Esophagus muscularis mucosa (tissue), 4 donors: ENCODE results near the gene GARIN5B. TPM values are rescaled to one million over a fixed set of nuclear protein-coding genes. Genes with fewer than 3 reads are reported as not detected.

Experiments used
- DNase-seq: peaks from one replicate; pipeline ENCODE4 v3.0.0-alpha.2; 2017; ENCODE audit errors: extremely low spot score
- H3K27ac ChIP-seq, 4 donors: fragments of 200-600 bp; sonication (generic); replicated peaks in 1 of 4; 1 replicate in 3 of 4; 2 replicates in 1 of 4; pipeline ENCODE4 v1.5.1; 2016 to 2019; ENCODE audit warnings: mild to moderate bottlenecking in 1 of 4
- H3K27me3 ChIP-seq, 4 donors: fragments of 200-600 bp; sonication (generic); one replicate each; pipeline versions ENCODE4 v1.5.1 to v1.6.0; 2016 to 2019
- H3K36me3 ChIP-seq, 4 donors: fragments of 200-600 bp; sonication (generic); one replicate each; pipeline ENCODE4 v1.5.1; 2016 to 2019
- H3K4me1 ChIP-seq, 4 donors: fragments of 200-600 bp; sonication (generic); one replicate each; pipeline ENCODE4 v1.5.1; 2016 to 2019
- H3K4me3 ChIP-seq, 4 donors: fragments of 200-600 bp; sonication (generic); 1 replicate in 2 of 4; 2 replicates in 2 of 4; pipeline ENCODE4 v1.5.1; 2016 to 2019; ENCODE audit warnings: mild to moderate bottlenecking in 4 of 4, moderate library complexity in 1 of 4
- H3K9me3 ChIP-seq, 4 donors: fragments of 200-600 bp; sonication (generic); 1 replicate in 3 of 4; 2 replicates in 1 of 4; pipeline ENCODE4 v1.5.1; 2016 to 2019
- CTCF ChIP-seq, 3 experiments: fragments of 200-600 bp in 2 of 3; fragments of 450-650 bp in 1 of 3; sonication (generic) in 2 of 3; IDR thresholded peaks; one replicate each; pipeline ENCODE4 v1.5.1; 2017 to 2019; ENCODE audit warnings: antibody characterized with exemption in 3 of 3, mild to moderate bottlenecking in 2 of 3, moderate library complexity in 1 of 3
- EP300 ChIP-seq: sonication (generic); formaldehyde crosslinking; IDR thresholded peaks from one replicate; pipeline ENCODE4 v1.6.1; 2017; ENCODE audit warnings: antibody characterized with exemption
- POLR2A ChIP-seq: fragments of 450-650 bp; IDR thresholded peaks from one replicate; pipeline ENCODE4 v1.6.1; 2017; ENCODE audit warnings: antibody characterized with exemption, moderate library complexity, mild to moderate bottlenecking, low read depth
- POLR2AphosphoS5 ChIP-seq, 2 donors: sonication (generic); formaldehyde crosslinking; IDR thresholded peaks; one replicate each; pipeline ENCODE4 v1.6.1; 2017; ENCODE audit warnings: antibody characterized with exemption in 2 of 2
- WGBS: methylation state at CpG from one replicate; pipeline ENCODE4 v1.1.5; 2018; 5-methylcytosine and 5-hydroxymethylcytosine counted together
- intact Hi-C: fragments of 100-400 bp; cut with DNase I; formaldehyde crosslinking; loops from one replicate; pipeline ENCODE4 v1.15.1; 2023
- total RNA-seq, 4 donors: library from RNA; depleted of rRNA; stranded (reverse); fragments of >200 nt; gene quantifications; one replicate each; pipeline versions ENCODE4 v1.1.0 to v1.2.1, GENCODE V29; 2016

Gene GARIN5B
- total RNA-seq, 4 donors from 2014 or later: not detected

- Histone ChIP-seq H3K4me3 (peak overlapping the region; percentile 71 to 87 (median 77)), H3K4me1 (peaks cover 37 to 45% (median 41%) of the 10 kb centered on the region in 4 donors), H3K27ac (peak overlapping the region; percentile 88 to 94 (median 90)), H3K36me3 (peaks cover 8 to 21% (median 18%) of the 10 kb centered on the region in 4 donors), H3K27me3 (no peaks in the 10 kb centered on the region), H3K9me3 (no peaks in the 10 kb centered on the region)
- intact Hi-C loops: loop anchor here (5.0 kb wide), 2 partner anchors 41 to 81 kb away; no protein-coding TSS in a partner anchor
- WGBS: 12% methylated on average over 31 of the region's 88 CpGs
- DNase-seq: no peak
- no peak for TF ChIP-seq POLR2A
- peak; percentile 16 to 50 for TF ChIP-seq POLR2AphosphoS5 (IDR thresholded peaks at IDR 0.05)
- no peak for TF ChIP-seq EP300
- TF ChIP-seq CTCF (IDR thresholded peaks at IDR 0.05): peak; percentile 13 to 50 (median 38)
These were observed 20.4 kb upstream of the GARIN5B start for GRCh38 chr19:55383279-55384130.

GRCh38 chr19:55382522-55383054 lies 19.5 kb upstream of the GARIN5B start:
- peaks cover under 1 to 12% (median 9%) of the 10 kb centered on the region in 4 donors for H3K36me3 ChIP-seq
- peaks cover 0 to 7% (median 2%) of the 10 kb centered on the region in 4 donors for H3K27me3 ChIP-seq
- H3K9me3 ChIP-seq: no peaks in the 10 kb centered on the region
- TF ChIP-seq POLR2AphosphoS5 (IDR thresholded peaks at IDR 0.05) (no peak), CTCF (IDR thresholded peaks at IDR 0.05) (no peak), EP300 (no peak), POLR2A (no peak)
- H3K27ac ChIP-seq: no peak overlapping the region
- no peak overlapping the region for H3K4me3 ChIP-seq
- H3K4me1 ChIP-seq: peaks cover 28 to 40% (median 37%) of the 10 kb centered on the region in 4 donors
- DNase-seq: no peak
- 100% methylated on average over 3 of the region's 3 CpGs for WGBS
- intact Hi-C loops: loop anchor here (5.0 kb wide), 2 partner anchors 40 to 80 kb away; no protein-coding TSS in a partner anchor

- intact Hi-C loops: loop anchor here (5.0 kb wide), 2 partner anchors 40 to 80 kb away; no protein-coding TSS in a partner anchor
- WGBS: 96% methylated on average over 5 of the region's 5 CpGs
- no peak for DNase-seq
These were observed 19.0 kb upstream of the GARIN5B start for GRCh38 chr19:55382013-55382412.

GRCh38 chr19:55379174-55379573 lies 16.1 kb upstream of the GARIN5B start:
- 79% methylated on average over 6 of the region's 11 CpGs for WGBS
- peaks cover 7 to 24% (median 21%) of the 10 kb centered on the region in 4 donors for H3K4me1 ChIP-seq
- intact Hi-C loops: no loop called here

More at GRCh38 chr19:55382013-55382412, 19.0 kb upstream of the GARIN5B start:
- Histone ChIP-seq H3K36me3 (peaks cover 0 to 6% (median 3%) of the 10 kb centered on the region in 4 donors), H3K27me3 (peaks cover 0 to 11% (median 6%) of the 10 kb centered on the region in 4 donors), H3K4me3 (no peak overlapping the region), H3K9me3 (no peaks in the 10 kb centered on the region), H3K4me1 (peaks cover 22 to 39% (median 35%) of the 10 kb centered on the region in 4 donors), H3K27ac (no peak overlapping the region)
- TF ChIP-seq POLR2A (no peak), POLR2AphosphoS5 (IDR thresholded peaks at IDR 0.05) (no peak), CTCF (IDR thresholded peaks at IDR 0.05) (no peak), EP300 (no peak)

More at GRCh38 chr19:55379174-55379573, 16.1 kb upstream of the GARIN5B start:
- no peak for DNase-seq
- H3K9me3 ChIP-seq: no peaks in the 10 kb centered on the region
- no peak overlapping the region for H3K4me3 ChIP-seq
- TF ChIP-seq POLR2A (no peak), POLR2AphosphoS5 (IDR thresholded peaks at IDR 0.05) (no peak), EP300 (no peak), CTCF (IDR thresholded peaks at IDR 0.05) (no peak)
- no peaks in the 10 kb centered on the region for H3K36me3 ChIP-seq
- H3K27me3 ChIP-seq: peaks cover 0 to 40% (median 27%) of the 10 kb centered on the region in 4 donors
- H3K27ac ChIP-seq: no peak overlapping the region
